Fibroblast of mammary gland (primary cell): ENCODE data around the gene ZNF750.

Experiments
- DNase-seq: peaks from one replicate; pipeline ENCODE4 v3.0.0-alpha.2; 2010; ENCODE audit warnings: low read depth
- H3K4me3 ChIP-seq: 2 replicates; pipeline ENCODE4 v1.5.1; 2011; ENCODE audit warnings: low read depth, mild to moderate bottlenecking, low read length, moderate library complexity; ENCODE audit not compliant: control insufficient read depth
- CTCF ChIP-seq: conservative IDR thresholded peaks from 2 replicates; pipeline ENCODE4 v1.5.1; 2011; ENCODE audit warnings: low read depth, low read length, inconsistent platforms; ENCODE audit not compliant: control insufficient read depth, insufficient read depth

Gene ZNF750

GRCh38 chr17:82883419-82884031, 43.7 kb upstream of the ZNF750 start:
- no peak for TF ChIP-seq CTCF
- no peak for DNase-seq
- no peak overlapping the region for H3K4me3 ChIP-seq

DNA sequence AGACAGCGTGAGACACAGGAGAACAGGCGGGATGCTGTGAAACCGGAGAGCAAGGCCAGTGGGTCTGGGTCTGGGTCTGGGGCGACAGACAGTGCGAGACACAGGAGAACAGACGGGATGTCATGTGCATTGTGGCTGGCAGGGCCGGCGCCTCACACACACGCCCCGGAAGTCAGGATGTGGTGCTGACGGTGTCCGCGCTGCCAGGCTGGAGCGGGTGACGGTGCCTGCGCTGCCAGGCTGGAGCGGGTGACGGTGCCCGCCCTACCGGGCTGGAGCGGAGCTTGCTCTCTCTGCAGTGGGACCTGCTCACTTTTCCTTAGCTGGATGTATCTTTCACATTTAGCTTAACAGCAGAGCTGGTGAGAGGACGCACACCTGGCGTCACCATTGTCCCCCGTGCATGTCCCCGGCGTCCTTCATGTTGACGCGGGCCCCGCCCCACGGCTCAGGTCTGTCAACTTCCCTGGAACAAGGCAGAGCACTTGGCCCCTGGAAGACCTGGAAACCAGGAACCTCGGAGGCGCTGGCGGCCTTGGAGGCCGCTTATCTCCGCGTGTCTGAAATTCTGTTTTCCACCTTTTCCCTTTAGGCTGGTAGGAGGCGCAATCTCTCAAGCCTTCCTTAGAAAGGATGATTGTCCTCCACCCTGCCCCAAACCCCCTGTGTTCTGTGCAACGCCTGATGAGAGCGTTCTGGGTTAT, 43.0 kb upstream of the ZNF750 start:
- no peak overlapping the region for H3K4me3 ChIP-seq
- no peak for DNase-seq
- no peak for TF ChIP-seq CTCF

- peak; percentile 50 for DNase-seq
- no peak overlapping the region for H3K4me3 ChIP-seq
- no peak for TF ChIP-seq CTCF
Observed at GRCh38 chr17:82881900-82882714, 42.3 kb upstream of the ZNF750 start.

- no peak for TF ChIP-seq CTCF
- no peak for DNase-seq
- H3K4me3 ChIP-seq: no peak overlapping the region
Observed at GRCh38 chr17:82881324-82881823, 41.6 kb upstream of the ZNF750 start.

- DNase-seq: no peak
- H3K4me3 ChIP-seq: no peak overlapping the region
- TF ChIP-seq CTCF: no peak
Observed at GRCh38 chr17:82880620-82881323, 41.0 kb upstream of the ZNF750 start.

DNA sequence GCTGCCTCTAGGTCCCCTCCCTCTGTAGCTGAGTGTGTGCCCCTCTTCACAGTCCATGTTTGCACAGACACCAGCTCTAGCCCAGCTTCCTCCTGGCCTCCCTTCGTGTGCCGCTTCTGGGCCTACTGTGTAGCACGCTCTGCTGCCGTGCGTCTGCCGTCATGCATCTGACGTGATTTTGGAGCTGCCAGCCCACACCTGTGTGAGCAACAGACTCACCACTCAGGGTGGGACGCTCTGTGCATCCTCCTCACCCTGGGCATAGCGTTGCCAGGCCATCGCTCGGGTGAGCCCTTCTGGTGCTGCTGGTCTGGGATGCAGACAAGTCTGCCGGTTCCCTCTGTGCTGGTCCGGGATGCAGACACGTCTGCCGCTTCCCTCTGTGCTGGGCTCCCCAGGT, 39.4 kb upstream of the ZNF750 start:
- no peak for DNase-seq
- H3K4me3 ChIP-seq: no peak overlapping the region
- TF ChIP-seq CTCF: no peak
